OCI-LY1 (cell line): ENCODE measurements around the gene UBC.

ENCODE experiments used
- EZH2 ChIP-seq: fragments of 200-600 bp; sonication (generic), shearing (Covaris generic); IDR thresholded peaks from 2 replicates; pipeline ENCODE4 v1.8.0; 2017; ENCODE audit warnings: borderline replicate concordance, mixed run types, mild to moderate bottlenecking, antibody characterized with exemption, low read length, moderate library complexity, mixed read lengths
- TF ChIP-seq, protein P1 (sequence below): fragments of 200-600 bp; sonication (generic), shearing (Covaris generic); IDR thresholded peaks from 2 replicates; pipeline ENCODE4 v1.5.1; 2017; ENCODE audit warnings: mild to moderate bottlenecking, antibody characterized with exemption, low read length, moderate library complexity, mixed read lengths

- TF ChIP-seq, protein P1, sequence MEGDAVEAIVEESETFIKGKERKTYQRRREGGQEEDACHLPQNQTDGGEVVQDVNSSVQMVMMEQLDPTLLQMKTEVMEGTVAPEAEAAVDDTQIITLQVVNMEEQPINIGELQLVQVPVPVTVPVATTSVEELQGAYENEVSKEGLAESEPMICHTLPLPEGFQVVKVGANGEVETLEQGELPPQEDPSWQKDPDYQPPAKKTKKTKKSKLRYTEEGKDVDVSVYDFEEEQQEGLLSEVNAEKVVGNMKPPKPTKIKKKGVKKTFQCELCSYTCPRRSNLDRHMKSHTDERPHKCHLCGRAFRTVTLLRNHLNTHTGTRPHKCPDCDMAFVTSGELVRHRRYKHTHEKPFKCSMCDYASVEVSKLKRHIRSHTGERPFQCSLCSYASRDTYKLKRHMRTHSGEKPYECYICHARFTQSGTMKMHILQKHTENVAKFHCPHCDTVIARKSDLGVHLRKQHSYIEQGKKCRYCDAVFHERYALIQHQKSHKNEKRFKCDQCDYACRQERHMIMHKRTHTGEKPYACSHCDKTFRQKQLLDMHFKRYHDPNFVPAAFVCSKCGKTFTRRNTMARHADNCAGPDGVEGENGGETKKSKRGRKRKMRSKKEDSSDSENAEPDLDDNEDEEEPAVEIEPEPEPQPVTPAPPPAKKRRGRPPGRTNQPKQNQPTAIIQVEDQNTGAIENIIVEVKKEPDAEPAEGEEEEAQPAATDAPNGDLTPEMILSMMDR = no peak
- TF ChIP-seq EZH2 = no peak
Observed at GRCh38 chr12:124929649-124930419, 15.4 kb upstream of the UBC start.
